Stimulated activated CD4-positive, alpha-beta T cell treated with anti-CD3 and anti-CD28 coated beads, Interleukin-15, amount 100 ng/mL, for 24 hours (primary cell): ENCODE measurements around the gene DPF3.
A peak's percentile ranks its signal among the peaks of the same experiment; 100 is the strongest.

ENCODE experiments used
- DNase-seq: peaks from one replicate; pipeline ENCODE4 v3.0.0-alpha.2; 2020

DPF3 gene

GRCh38 chr14:72904218-72904617, 10.3 kb upstream of the DPF3 start:
- DNase-seq, result no peak

- DNase-seq, result no peak
Measured at GRCh38 chr14:72903716-72904115, 9.8 kb upstream of the DPF3 start.

- DNase-seq, result no peak
Measured at GRCh38 chr14:72902801-72903530, 9.1 kb upstream of the DPF3 start.

DNA sequence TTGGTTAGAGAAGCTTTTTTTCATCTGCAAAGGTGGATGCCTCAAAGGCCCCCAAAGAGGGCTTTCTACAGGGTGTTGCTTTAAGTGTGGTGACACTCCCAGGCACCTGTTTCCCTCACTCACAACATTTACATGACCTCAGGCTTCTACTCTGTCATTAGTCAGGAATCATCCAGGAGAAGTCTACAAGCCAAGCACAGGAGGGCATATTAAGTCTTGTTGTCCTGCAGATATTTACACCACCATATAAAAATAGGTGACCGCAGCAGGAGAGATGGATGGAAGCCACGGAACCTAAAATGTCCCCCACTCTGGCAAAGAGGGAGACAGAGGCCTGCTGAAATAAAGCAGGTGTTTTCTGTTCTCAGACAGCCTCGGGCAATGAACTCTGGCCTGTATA, 7.5 kb upstream of the DPF3 start:
- DNase-seq, result no peak

GRCh38 chr14:72898448-72898847, 4.5 kb upstream of the DPF3 start:
- no peak for DNase-seq

- peak; percentile 17 for DNase-seq
Measured at GRCh38 chr14:72894623-72895378, 900 bp upstream of the DPF3 start.

GRCh38 chr14:72894323-72894622, 372 bp upstream of the DPF3 start:
- DNase-seq, result no peak

DNA sequence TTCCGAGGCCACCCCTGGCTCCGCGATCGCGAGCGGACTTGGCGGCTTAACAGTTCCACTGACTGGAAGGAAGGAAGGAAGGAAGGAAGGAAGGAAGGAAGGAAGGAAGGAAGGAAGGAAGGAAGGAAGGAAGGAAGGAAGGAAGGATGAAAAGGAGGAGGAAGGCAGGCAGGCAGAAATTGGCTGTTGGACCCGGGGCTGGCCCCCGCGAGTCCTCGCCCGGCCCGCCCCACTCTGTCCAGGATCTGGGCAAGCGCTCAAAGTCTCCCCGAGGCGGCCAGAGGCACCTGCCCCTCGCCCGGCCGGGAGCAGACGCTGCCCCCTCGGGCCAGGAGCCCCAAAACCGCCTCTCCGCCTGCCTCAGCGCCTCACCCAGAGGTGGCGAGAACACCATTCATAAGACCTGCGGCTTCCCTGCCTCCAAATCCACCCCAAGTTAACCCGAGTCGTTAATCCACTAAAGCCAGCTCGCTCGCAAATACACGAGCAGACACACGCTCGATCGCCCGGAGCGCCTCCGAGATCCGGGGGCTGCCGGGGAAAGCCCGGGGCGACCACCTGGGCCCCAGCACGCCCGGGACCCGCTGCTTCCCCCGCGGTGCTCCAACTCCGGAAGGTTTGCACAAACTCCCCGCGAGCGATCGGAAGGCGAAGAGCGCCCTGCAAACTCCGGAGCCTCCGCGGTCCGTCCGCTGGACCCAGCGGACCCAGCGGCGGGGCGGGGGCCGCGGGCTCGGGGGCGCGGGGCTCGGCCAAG, 844 bp downstream of the DPF3 start:
- DNase-seq, result peak; percentile 46

DNA sequence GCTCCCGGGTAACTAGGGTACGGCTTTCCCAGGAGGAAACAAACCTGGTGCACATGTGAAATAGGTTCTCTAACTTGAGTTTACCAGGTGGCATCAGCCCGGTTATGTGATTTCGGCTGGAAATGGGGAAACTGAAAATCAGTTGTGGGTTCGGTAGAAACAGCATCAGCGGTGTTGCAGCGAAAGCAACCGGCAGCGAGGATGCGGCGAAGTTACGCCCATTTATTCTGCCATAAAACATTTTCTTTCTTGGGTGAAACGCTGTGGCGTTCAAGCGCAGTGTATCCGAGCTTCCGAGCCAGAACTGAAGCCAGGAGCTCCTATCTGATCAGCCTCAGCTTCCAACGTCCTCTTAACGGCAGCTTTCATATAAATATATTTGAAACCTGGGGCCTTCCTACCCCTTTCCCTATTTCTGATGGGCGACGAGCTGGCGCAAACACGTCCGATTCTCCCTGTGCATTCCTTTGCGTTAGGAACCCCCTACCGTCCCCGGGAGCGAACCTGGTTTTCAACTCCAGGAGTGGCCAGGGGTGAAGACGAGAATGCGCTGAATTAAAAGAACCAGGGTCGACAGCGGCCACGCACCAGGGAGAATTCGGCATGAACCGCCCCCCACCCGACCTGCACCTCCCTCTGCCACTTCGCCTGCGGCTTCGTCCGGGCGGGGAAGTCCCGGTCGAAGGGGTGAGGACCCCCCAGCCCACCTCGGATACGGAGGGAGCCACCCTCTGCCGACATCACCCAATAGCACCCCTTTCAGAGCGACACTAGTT, 1.6 kb downstream of the DPF3 start:
- peak; percentile 37 for DNase-seq

GRCh38 chr14:72891666-72892102, 2.2 kb downstream of the DPF3 start:
- DNase-seq, result no peak

DNA sequence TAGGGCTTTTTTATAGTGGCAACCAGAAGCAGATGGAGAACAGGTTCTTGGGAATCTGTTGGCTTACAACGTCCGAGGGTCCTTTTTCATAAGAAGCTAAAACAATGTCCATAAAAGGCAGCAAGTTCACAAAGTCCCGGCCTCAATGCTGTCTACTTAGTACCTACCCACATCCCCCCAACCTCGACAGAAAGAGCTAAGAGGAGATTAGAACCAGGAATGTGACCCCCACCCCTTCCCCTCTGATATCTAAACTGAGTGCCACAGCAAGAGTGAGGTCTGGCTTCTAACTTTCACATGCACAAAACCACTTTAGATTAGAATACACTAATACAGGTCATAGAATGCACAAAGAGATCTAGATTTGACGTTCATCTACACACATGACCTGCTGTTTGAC, 4.5 kb downstream of the DPF3 start:
- no peak for DNase-seq

DNA sequence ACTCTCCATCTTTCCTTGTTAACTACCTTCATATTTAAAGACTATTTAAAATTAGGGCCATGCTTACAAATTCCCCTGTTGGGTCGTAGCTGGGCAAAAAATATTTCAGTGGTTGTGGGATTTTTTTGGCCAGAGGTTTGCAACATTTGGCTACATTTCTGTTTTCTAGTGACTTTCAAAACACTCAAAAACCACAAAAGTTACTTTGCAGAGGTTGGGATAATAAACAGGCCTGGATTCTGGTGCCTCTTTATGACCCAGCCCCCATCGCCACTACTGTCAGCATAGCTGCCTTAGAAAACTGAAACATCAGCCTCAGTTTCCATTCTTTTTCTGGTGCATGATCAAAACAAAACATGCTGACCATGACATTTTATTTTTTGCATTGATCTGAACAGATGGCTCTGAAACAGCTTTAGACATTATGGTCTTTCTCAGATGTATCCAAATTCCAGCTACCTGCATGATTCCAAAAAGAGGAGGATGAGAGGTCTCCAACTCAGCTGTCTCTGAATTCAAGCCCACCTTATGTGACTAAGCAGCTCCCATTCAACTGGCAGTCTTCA, 5.2 kb downstream of the DPF3 start:
- DNase-seq, result no peak

DNA sequence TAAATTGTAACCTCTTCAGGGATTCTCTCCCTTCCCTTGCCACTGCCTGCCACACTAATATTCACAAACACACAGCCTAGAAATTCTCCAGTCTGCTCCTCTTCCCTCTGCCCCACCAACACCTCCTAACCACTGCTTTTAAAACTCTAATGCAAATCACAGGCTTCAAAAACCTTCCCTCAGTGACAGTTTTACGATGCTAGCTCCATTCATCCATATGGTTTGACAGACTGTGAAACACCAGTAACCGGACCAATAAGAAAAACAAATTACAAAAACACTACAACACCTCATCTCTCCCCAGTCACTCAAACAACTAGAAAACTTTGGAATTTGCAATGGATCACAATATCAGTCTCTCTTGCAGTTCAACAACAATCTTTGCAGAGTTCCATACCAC, 5.7 kb downstream of the DPF3 start:
- no peak for DNase-seq

- DNase-seq, result no peak
Measured at GRCh38 chr14:72887514-72887913, 6.4 kb downstream of the DPF3 start.

- DNase-seq, result no peak
Measured at GRCh38 chr14:72884386-72884785, 9.5 kb downstream of the DPF3 start.

GRCh38 chr14:72883961-72884360, 9.9 kb downstream of the DPF3 start:
- DNase-seq, result no peak

GRCh38 chr14:72883109-72883508, 10.8 kb downstream of the DPF3 start:
- DNase-seq, result no peak

DNA sequence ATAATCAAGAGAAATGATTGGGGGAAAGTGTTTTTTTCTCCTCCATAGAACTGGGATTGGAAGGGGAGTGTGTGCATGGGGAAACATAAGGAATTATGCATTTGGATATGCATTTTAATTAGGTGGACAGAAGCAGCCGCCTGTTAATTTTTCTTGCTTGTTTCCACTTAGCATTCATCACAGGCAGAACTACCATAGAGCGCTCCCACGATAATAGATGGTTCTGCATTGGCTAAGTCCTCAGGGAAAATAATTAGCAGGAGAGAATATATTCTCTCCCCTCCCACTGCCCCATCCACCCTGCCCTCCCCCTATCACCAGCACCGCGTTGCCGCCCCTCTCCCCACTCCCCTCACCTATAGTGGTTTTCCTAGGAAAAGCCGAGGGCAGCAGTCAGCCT, 11.4 kb downstream of the DPF3 start:
- DNase-seq, result no peak

DNA sequence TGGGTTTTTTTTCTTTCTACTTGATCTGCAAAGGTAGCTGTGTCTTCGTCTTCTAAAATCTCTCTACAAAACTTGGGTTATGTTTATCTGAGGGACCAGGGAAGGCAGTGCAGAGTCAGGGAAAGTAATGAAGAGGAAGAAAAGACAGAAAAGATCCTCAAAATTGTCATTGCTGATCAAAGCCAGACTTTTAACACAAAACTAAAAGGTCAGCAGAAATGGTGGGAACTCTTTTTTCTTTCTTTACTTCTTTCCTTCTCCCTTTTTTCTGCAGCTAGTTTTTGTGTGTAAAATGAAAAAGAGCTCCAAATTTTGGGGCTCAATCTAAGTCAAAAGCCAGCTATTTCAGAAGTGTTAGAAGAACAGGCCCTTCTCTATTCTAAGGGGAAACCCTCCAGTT, 11.9 kb downstream of the DPF3 start:
- no peak for DNase-seq

- no peak for DNase-seq
Measured at GRCh38 chr14:72881543-72881942, 12.4 kb downstream of the DPF3 start.

DNA sequence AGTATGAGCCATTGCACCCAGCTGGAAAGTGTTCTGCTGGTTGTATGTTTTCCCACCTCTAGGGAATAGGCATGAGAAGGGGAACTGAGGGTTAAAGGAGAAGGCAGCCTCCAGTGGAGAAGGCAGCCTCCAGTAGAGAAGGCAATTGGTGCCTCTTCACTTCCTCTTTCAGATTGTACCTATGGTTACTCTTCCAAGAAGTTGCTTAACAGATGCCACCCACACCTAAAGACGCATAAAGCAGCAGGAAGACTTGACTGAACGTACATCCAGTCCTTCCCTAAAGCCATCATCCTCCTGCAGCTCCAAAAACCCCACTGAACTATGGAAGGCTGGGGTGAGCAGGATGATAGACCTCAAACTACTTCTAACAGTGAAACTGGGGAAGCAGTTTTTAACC, 13.1 kb downstream of the DPF3 start:
- no peak for DNase-seq

DNA sequence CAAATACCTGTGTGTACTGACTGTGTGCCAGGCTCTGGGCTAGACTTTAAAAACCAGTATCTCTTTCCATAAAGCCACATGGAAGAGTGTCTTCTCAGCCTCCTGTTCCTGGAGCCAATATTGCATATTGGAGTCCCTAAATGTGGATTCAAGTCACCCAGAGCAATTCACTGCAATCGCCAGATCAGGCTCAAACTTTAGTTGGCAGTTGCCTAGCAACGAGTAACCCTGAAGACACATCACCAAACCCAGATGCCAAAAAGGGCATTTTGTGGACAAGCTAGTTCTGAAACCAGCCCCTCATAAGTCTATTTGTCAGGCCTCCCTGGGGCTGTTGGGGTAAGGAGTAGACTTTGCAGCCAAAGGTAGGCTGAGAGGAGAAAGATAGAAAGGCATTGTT, 13.7 kb downstream of the DPF3 start:
- DNase-seq, result no peak

GRCh38 chr14:72879431-72879830, 14.5 kb downstream of the DPF3 start:
- no peak for DNase-seq
